LNCaP clone FGC (cell line): ENCODE measurements around the gene VAC14.

ENCODE experiments used
- DNase-seq: peaks from one replicate; pipeline ENCODE4 v3.0.0-alpha.2; 2011; ENCODE audit warnings: low read depth
- H3K4me3 ChIP-seq: 2 replicates; pipeline ENCODE4 v1.5.1; 2011; ENCODE audit warnings: mild to moderate bottlenecking, low read depth, low read length, control low read depth
- TF ChIP-seq, protein P1 (sequence below): IDR thresholded peaks from 2 replicates; pipeline ENCODE4 v1.5.1; 2012; ENCODE audit warnings: mild to moderate bottlenecking; ENCODE audit not compliant: control insufficient read depth, insufficient read depth; ENCODE audit errors: extremely low read depth

The VAC14 gene

DNA sequence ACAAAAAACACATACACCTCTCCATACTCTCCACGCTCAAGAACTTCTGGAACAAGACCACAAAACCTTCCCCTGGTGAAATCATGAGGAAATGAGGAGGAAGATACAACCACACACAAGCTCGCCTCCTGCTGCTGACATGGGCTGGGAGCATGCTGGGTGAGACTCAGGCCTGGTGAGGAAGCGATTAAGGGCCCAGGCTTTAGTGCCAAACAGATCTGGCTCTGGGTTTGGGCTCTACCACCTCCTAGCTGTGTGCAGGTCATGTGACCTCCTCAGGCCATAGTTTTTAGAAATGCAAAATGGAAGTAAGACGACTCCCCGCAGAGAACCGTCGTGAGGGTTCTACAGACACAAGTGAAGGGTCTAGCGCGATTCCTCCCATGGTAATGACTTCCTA lies 41.3 kb downstream of the VAC14 start:
- no peak overlapping the region for H3K4me3 ChIP-seq
- TF ChIP-seq, protein P1, sequence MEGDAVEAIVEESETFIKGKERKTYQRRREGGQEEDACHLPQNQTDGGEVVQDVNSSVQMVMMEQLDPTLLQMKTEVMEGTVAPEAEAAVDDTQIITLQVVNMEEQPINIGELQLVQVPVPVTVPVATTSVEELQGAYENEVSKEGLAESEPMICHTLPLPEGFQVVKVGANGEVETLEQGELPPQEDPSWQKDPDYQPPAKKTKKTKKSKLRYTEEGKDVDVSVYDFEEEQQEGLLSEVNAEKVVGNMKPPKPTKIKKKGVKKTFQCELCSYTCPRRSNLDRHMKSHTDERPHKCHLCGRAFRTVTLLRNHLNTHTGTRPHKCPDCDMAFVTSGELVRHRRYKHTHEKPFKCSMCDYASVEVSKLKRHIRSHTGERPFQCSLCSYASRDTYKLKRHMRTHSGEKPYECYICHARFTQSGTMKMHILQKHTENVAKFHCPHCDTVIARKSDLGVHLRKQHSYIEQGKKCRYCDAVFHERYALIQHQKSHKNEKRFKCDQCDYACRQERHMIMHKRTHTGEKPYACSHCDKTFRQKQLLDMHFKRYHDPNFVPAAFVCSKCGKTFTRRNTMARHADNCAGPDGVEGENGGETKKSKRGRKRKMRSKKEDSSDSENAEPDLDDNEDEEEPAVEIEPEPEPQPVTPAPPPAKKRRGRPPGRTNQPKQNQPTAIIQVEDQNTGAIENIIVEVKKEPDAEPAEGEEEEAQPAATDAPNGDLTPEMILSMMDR = no peak
- DNase-seq = no peak

DNA sequence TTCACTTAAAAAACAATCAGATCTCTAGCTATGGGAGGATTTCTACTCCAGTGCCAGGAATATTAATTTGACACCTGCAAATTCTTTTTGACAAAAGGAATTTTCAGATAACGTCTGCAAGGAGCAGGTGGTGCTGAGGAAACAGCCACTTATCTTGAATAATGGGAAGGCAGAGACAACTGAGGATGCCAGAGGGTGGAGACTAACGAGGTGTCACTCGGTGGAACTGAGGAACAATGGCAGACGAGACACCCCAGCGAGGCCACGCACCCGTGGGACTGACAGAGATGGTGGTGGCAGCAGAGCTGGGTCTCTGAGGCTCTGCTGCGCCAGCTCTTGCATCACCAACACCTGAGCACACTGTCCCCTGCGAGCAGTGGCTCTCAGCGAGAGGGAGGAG lies 42.2 kb downstream of the VAC14 start:
- no peak for DNase-seq
- H3K4me3 ChIP-seq = no peak overlapping the region
- TF ChIP-seq, protein P1 = no peak

DNA sequence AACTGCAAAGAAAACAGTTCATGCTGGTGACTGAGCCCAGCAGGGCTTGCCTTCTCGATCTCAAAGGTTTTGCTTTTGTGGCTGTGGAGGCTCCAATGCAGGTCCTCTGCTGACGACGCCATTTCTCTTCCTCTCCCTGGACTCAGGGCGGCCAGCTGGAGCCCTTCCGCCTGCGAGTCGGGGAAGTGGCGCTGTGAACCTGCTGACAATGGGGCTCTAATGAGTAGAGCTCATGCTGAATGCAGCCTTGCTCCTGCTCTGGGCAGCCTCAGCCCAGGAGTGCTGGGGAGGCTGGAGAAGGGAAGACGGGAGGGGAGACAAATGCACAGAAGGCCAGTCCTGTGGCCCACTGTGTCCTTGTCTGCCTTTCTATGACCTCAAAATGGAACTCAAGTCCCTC lies 43.8 kb downstream of the VAC14 start:
- TF ChIP-seq, protein P1 = no peak
- no peak overlapping the region for H3K4me3 ChIP-seq
- no peak for DNase-seq

DNA sequence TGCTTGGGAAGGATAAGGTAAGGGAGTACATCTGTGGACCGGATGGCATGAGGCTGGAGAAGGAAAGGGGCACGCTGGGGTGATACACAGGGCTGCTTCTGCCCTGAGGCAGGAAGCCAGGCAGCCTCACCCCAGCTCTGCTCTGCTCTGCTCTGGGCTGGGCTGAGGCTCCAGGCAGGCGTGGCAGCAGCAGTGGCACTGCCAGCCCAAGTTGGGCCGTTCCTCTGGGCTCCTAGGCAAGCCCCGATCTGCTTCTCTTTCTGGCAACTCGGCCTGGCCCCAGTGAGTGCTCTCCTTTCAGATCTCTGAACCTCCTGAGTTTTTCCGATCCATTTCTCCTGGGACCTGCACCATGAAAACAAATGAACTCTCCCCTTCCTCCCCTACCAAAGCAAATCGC lies 44.9 kb downstream of the VAC14 start:
- TF ChIP-seq, protein P1 = no peak
- no peak overlapping the region for H3K4me3 ChIP-seq
- DNase-seq = no peak

DNA sequence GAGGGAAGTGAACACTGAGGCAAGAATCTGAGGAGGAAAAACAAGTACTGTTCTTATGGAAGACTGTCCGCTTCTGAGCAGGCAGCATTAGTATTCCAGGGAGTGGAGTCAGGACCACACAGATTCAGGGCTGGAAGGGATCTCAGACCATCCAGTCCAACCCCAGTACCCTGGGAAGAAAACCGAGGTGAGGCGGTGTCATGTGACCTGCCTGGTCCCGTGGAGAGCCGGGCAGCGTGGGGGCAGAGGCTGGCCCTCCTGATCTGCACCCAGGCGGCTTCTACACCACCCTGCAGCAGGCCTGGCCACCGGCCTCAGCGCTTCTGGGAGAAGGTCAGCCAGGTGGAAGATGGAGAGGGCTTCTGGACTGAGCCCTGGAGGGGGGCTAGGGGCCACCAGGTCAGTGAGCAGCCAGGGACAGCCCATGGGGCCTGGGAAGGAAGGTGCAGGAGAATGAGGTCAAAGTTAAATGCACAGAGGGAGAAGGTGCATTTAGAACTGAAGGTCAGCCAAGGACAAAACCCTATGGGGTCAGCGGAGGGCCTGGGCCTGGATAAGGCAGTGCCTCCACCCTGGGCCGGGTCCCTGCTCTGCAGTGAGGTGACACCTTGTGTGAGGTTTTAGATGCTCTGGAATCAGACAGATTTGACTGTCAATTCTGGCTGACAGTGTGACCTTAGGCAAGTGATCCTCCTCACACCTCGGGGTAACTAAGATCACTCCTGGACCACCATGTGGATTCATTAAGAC lies 45.9 kb downstream of the VAC14 start:
- H3K4me3 ChIP-seq = no peak overlapping the region
- TF ChIP-seq, protein P1 = no peak
- no peak for DNase-seq

DNA sequence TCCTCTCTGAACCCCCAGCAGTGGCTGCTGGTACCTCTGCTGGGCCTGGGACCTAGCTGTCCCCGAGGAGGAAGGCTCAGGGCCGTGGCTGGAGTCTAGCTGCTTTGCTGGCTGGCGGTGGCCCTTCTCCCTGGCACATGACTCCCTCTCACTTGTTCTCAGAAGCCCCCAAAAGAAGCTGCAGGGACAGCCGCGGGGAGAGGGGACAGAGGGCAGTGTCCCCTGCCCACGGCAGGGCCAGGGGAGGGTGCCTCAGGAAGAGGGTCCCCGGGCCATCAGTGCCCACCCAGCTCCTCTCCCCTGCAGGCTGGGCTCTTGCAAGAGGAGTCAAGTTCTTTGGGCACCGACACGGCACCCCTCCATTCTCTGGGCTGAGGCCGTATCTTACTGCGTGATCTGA lies 46.6 kb downstream of the VAC14 start:
- H3K4me3 ChIP-seq = no peak overlapping the region
- TF ChIP-seq, protein P1 = no peak
- DNase-seq = no peak
